GM18520 (cell line): ENCODE data around the gene NUP214.
"Not testable (repeated sequence)": the region's sequence is repeated elsewhere in the genome, so short reads cannot be mapped to it uniquely, and the experiment has no call there.

ENCODE experiments used
- ATAC-seq: cut with Tn5 transposase; IDR thresholded peaks from one replicate; pipeline ENCODE4 v1.9.1; 2021; ENCODE audit not compliant: unreplicated experiment

The NUP214 gene

GRCh38 chr9:131115360-131115742, 10.0 kb upstream of the NUP214 start:
- not testable (repeated sequence) for ATAC-seq

- ATAC-seq, result no peak
Measured at GRCh38 chr9:131116281-131117120, 8.9 kb upstream of the NUP214 start.

GRCh38 chr9:131117121-131117761, 8.1 kb upstream of the NUP214 start:
- ATAC-seq, result no peak

- no peak for ATAC-seq
Measured at GRCh38 chr9:131117762-131118145, 7.6 kb upstream of the NUP214 start.

GRCh38 chr9:131119600-131119999, 5.8 kb upstream of the NUP214 start:
- ATAC-seq, result no peak

- no peak for ATAC-seq
Measured at GRCh38 chr9:131120620-131121228, 4.7 kb upstream of the NUP214 start.

- no peak for ATAC-seq
Measured at GRCh38 chr9:131121346-131121745, 4.0 kb upstream of the NUP214 start.

GRCh38 chr9:131122158-131122557, 3.2 kb upstream of the NUP214 start:
- ATAC-seq, result no peak

GRCh38 chr9:131125038-131125287, 423 bp upstream of the NUP214 start:
- ATAC-seq, result no peak

- ATAC-seq, result no peak
Measured at GRCh38 chr9:131126059-131126426, 657 bp downstream of the NUP214 start.

GRCh38 chr9:131129183-131129582, 3.8 kb downstream of the NUP214 start:
- ATAC-seq, result no peak

GRCh38 chr9:131138676-131139075, 13.3 kb downstream of the NUP214 start:
- no peak for ATAC-seq

GRCh38 chr9:131140112-131140511, 14.7 kb downstream of the NUP214 start:
- no peak for ATAC-seq

GRCh38 chr9:131140550-131140949, 15.2 kb downstream of the NUP214 start:
- no peak for ATAC-seq

- ATAC-seq, result no peak
Measured at GRCh38 chr9:131142160-131142559, 16.8 kb downstream of the NUP214 start.

- no peak for ATAC-seq
Measured at GRCh38 chr9:131144201-131144600, 18.8 kb downstream of the NUP214 start.

- ATAC-seq, result no peak
Measured at GRCh38 chr9:131145245-131145644, 19.9 kb downstream of the NUP214 start.

GRCh38 chr9:131146186-131146585, 20.8 kb downstream of the NUP214 start:
- ATAC-seq, result no peak

GRCh38 chr9:131148276-131148675, 22.9 kb downstream of the NUP214 start:
- no peak for ATAC-seq

GRCh38 chr9:131148966-131149687, 23.7 kb downstream of the NUP214 start:
- no peak for ATAC-seq

GRCh38 chr9:131149688-131150053, 24.3 kb downstream of the NUP214 start:
- ATAC-seq, result no peak

- ATAC-seq, result no peak
Measured at GRCh38 chr9:131153595-131153994, 28.2 kb downstream of the NUP214 start.
